Amniotic epithelial cell (primary cell): Measurements from ENCODE around the gene CIC.

Experiments
- DNase-seq: peaks from one replicate; pipeline ENCODE4 v3.0.0-alpha.2; 2010; ENCODE audit warnings: low read depth

CIC gene

GRCh38 chr19:42277821-42278451 lies 8.9 kb downstream of the CIC start:
- no peak for DNase-seq

- no peak for DNase-seq
Observed at GRCh38 chr19:42278452-42279154, 9.6 kb downstream of the CIC start.

GRCh38 chr19:42279155-42279901 lies 10.3 kb downstream of the CIC start:
- no peak for DNase-seq

- peak; percentile 78 for DNase-seq
Observed at GRCh38 chr19:42279902-42280814, 11.1 kb downstream of the CIC start.

- no peak for DNase-seq
Observed at GRCh38 chr19:42280815-42281145, 11.7 kb downstream of the CIC start.

- DNase-seq: no peak
Observed at GRCh38 chr19:42281146-42281826, 12.2 kb downstream of the CIC start.

GRCh38 chr19:42281827-42282762 lies 13.0 kb downstream of the CIC start:
- DNase-seq: peak; percentile 66

GRCh38 chr19:42282819-42283187 lies 13.8 kb downstream of the CIC start:
- DNase-seq: no peak

GRCh38 chr19:42283188-42284065 lies 14.4 kb downstream of the CIC start:
- DNase-seq: peak; percentile 85

- peak; percentile 66 for DNase-seq
Observed at GRCh38 chr19:42284066-42284501, 15.0 kb downstream of the CIC start.

GRCh38 chr19:42284591-42285341 lies 15.7 kb downstream of the CIC start:
- DNase-seq: no peak

GRCh38 chr19:42285541-42285941 lies 16.5 kb downstream of the CIC start:
- no peak for DNase-seq

GRCh38 chr19:42285988-42286348 lies 16.9 kb downstream of the CIC start:
- no peak for DNase-seq

- DNase-seq: peak; percentile 46
Observed at GRCh38 chr19:42286349-42287016, 17.4 kb downstream of the CIC start.

- no peak for DNase-seq
Observed at GRCh38 chr19:42287017-42287826, 18.2 kb downstream of the CIC start.

- no peak for DNase-seq
Observed at GRCh38 chr19:42287827-42288107, 18.7 kb downstream of the CIC start.

- DNase-seq: no peak
Observed at GRCh38 chr19:42288387-42288786, 19.3 kb downstream of the CIC start.
